Neural cell (in vitro differentiated cells): ENCODE measurements around the gene ASCC3.

Experiments used
- CTCF ChIP-seq: fragments of 450-650 bp; IDR thresholded peaks from 2 replicates; pipeline ENCODE4 v1.5.1; 2014; ENCODE audit warnings: antibody characterized with exemption, mild to moderate bottlenecking, moderate library complexity; ENCODE audit not compliant: poor library complexity, severe bottlenecking
- EZH2 ChIP-seq: fragments of 200-600, 300-800 bp; shearing (Covaris generic), sonication (generic); IDR thresholded peaks from 2 replicates; pipeline ENCODE4 v1.6.1; 2014; ENCODE audit warnings: antibody characterized with exemption, low read length, borderline replicate concordance, mild to moderate bottlenecking; ENCODE audit not compliant: insufficient read depth, poor library complexity, severe bottlenecking
- MXI1 ChIP-seq: fragments of 450-650 bp; conservative IDR thresholded peaks from 2 replicates; pipeline ENCODE4 v1.6.1; 2014; ENCODE audit warnings: antibody characterized with exemption, mild to moderate bottlenecking; ENCODE audit not compliant: poor library complexity, severe bottlenecking
- POLR2AphosphoS5 ChIP-seq: IDR thresholded peaks from 2 replicates; pipeline ENCODE4 v1.6.1; 2012
- RAD21 ChIP-seq: fragments of 450-650 bp; conservative IDR thresholded peaks from 2 replicates; pipeline ENCODE4 v1.6.1; 2014; ENCODE audit warnings: antibody characterized with exemption, mild to moderate bottlenecking, moderate library complexity
- REST ChIP-seq: IDR thresholded peaks from 2 replicates; pipeline ENCODE4 v1.6.1; 2012; ENCODE audit warnings: borderline replicate concordance
- SMC3 ChIP-seq: fragments of 450-650 bp; conservative IDR thresholded peaks from 2 replicates; pipeline ENCODE4 v1.6.1; 2014; ENCODE audit warnings: antibody characterized with exemption, mild to moderate bottlenecking, moderate library complexity; ENCODE audit not compliant: poor library complexity
- TAF1 ChIP-seq: IDR thresholded peaks from 2 replicates; pipeline ENCODE4 v1.6.1; 2012; ENCODE audit warnings: low read depth

- TF ChIP-seq CTCF (no peak), EZH2 (no peak), TAF1 (no peak), SMC3 (no peak), RAD21 (no peak), POLR2AphosphoS5 (no peak), REST (no peak), MXI1 (no peak)
These were observed 34.7 kb upstream of the ASCC3 start for GRCh38 chr6:100915876-100916275.
